SK-N-MC (cell line): Measurements from ENCODE around the gene S1PR5.

ENCODE experiments used
- EZH2 ChIP-seq: fragments of 200-600 bp; sonication (generic); IDR thresholded peaks from one replicate; pipeline ENCODE4 v1.6.1; 2017; ENCODE audit warnings: antibody characterized with exemption
- POLR2AphosphoS5 ChIP-seq: IDR thresholded peaks from 2 replicates; pipeline ENCODE4 v1.6.1; 2012; ENCODE audit warnings: mild to moderate bottlenecking, low read depth, low read length, borderline replicate concordance

DNA sequence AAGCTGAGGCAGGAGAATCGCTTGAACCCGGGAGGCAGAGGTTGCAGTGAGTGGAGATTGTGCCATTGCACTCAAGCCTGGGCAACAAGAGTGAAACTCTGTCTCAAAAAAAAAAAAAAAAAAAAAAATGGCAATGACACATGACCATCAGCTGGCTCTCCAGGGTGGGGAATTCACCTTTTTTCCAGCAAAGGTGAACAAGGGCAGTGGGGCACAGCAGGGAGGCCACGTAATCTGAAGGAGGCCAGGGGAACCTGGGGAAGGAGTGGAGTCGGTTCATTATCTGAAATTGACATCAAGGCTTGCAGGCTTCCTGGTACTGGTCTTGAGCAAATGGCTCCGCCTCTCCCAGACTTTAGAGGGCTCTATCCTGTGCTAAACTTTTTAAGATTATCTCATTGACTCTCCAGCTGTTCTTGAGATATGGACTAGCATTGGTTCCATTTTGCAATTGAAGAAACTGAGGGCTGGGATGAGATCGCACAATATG is 42.2 kb downstream of the S1PR5 start:
- TF ChIP-seq EZH2: no peak
- no peak for TF ChIP-seq POLR2AphosphoS5
